Adrenal gland (tissue), 5 donors: Measurements from ENCODE around the gene TNFRSF19.

Experiments
- CTCF ChIP-seq, 6 experiments: fragments of 450-650 bp in 4 of 6; fragments of 200-600 bp in 2 of 6; sonication (generic) in 1 of 6; IDR thresholded peaks; 1 replicate in 5 of 6; 2 replicates in 1 of 6; pipeline versions ENCODE4 v1.5.1 to v1.8.0; 2016 to 2021; ENCODE audit warnings: antibody characterized with exemption in 6 of 6, mild to moderate bottlenecking in 2 of 6, moderate library complexity in 1 of 6
- POLR2A ChIP-seq, 2 donors: fragments of 450-650 bp; IDR thresholded peaks; one replicate each; pipeline ENCODE4 v1.6.1; 2017; ENCODE audit warnings: antibody characterized with exemption in 2 of 2, mild to moderate bottlenecking in 2 of 2, moderate library complexity in 1 of 2
- donor health status: DM: no; HTN: no; CAD: no.

GRCh38 chr13:23678795-23679194 is 108.6 kb downstream of the TNFRSF19 start:
- TF ChIP-seq POLR2A (IDR thresholded peaks at IDR 0.05) (no peak), CTCF (IDR thresholded peaks at IDR 0.05) (no peak)
